Breast epithelium (tissue), 4 donors: ENCODE results near the gene PFN3. TPM values are rescaled to one million over a fixed set of nuclear protein-coding genes. Genes with fewer than 3 reads are reported as not detected.

Experiments
- DNase-seq, 2 donors: peaks; one replicate each; pipeline ENCODE4 v3.0.0-alpha.2; 2019; ENCODE audit warnings: low spot score in 2 of 2
- H3K27ac ChIP-seq, 2 donors: fragments of 200-600 bp; sonication (generic) in 1 of 2; one replicate each; pipeline ENCODE4 v1.5.1; 2016 to 2019; ENCODE audit warnings: mild to moderate bottlenecking in 1 of 2
- H3K27me3 ChIP-seq, 2 donors: fragments of 200-600 bp; sonication (generic) in 1 of 2; one replicate each; pipeline versions ENCODE4 v1.5.1 to v1.6.0; 2017 to 2019; ENCODE audit warnings: control low read depth in 1 of 2, mild to moderate bottlenecking in 1 of 2
- H3K36me3 ChIP-seq: fragments of 200-600 bp; one replicate; pipeline ENCODE4 v1.5.1; 2019
- H3K4me1 ChIP-seq, 2 donors: fragments of 200-600 bp; sonication (generic); one replicate each; pipeline ENCODE4 v1.5.1; 2016 to 2019; ENCODE audit warnings: control low read depth in 1 of 2
- H3K4me3 ChIP-seq, 3 donors: fragments of 200-600 bp; sonication (generic); 1 replicate in 2 of 3; 2 replicates in 1 of 3; pipeline ENCODE4 v1.5.1; 2016 to 2019; ENCODE audit warnings: mild to moderate bottlenecking in 3 of 3, moderate library complexity in 2 of 3
- H3K9me3 ChIP-seq, 2 donors: fragments of 200-600 bp; sonication (generic) in 1 of 2; one replicate each; pipeline ENCODE4 v1.5.1; 2016 to 2019; ENCODE audit warnings: control low read depth in 1 of 2
- POLR2A ChIP-seq: fragments of 450-650 bp; IDR thresholded peaks from one replicate; pipeline ENCODE4 v1.6.1; 2016; ENCODE audit warnings: antibody characterized with exemption, mild to moderate bottlenecking, moderate library complexity
- POLR2AphosphoS5 ChIP-seq, 3 donors: sonication (generic); formaldehyde crosslinking; IDR thresholded peaks; one replicate each; pipeline ENCODE4 v1.6.1; 2017; ENCODE audit warnings: antibody characterized with exemption in 3 of 3
- intact Hi-C: fragments of 100-400 bp; cut with DNase I; formaldehyde crosslinking; loops from one replicate; pipeline ENCODE4 v1.15.1; 2023; ENCODE audit warnings: low total_unique reads
- total RNA-seq, 3 donors: library from RNA; depleted of rRNA; stranded (reverse); fragments of >200 nt; gene quantifications; one replicate each; pipeline ENCODE4 v1.1.0, GENCODE V29; 2016
- TF ChIP-seq, protein P1 (sequence below), 3 donors: fragments of 450-650 bp; IDR thresholded peaks; one replicate each; pipeline ENCODE4 v1.5.1; 2016 to 2017; ENCODE audit warnings: antibody characterized with exemption in 3 of 3, mild to moderate bottlenecking in 3 of 3, moderate library complexity in 3 of 3

The PFN3 gene
- total RNA-seq, 3 donors from 2014 or later = not detected

- Histone ChIP-seq H3K27me3 (no peaks in the 10 kb centered on the region), H3K27ac (no peak overlapping the region), H3K4me3 (no peak overlapping the region), H3K4me1 (peaks cover 10 to 13% of the 10 kb centered on the region in 2 donors), H3K36me3 (no peaks in the 10 kb centered on the region), H3K9me3 (no peaks in the 10 kb centered on the region)
- intact Hi-C loops = no loop called here
- no peak for DNase-seq
- TF ChIP-seq POLR2AphosphoS5 (IDR thresholded peaks at IDR 0.05) (no peak), POLR2A (no peak)
- TF ChIP-seq, protein P1, sequence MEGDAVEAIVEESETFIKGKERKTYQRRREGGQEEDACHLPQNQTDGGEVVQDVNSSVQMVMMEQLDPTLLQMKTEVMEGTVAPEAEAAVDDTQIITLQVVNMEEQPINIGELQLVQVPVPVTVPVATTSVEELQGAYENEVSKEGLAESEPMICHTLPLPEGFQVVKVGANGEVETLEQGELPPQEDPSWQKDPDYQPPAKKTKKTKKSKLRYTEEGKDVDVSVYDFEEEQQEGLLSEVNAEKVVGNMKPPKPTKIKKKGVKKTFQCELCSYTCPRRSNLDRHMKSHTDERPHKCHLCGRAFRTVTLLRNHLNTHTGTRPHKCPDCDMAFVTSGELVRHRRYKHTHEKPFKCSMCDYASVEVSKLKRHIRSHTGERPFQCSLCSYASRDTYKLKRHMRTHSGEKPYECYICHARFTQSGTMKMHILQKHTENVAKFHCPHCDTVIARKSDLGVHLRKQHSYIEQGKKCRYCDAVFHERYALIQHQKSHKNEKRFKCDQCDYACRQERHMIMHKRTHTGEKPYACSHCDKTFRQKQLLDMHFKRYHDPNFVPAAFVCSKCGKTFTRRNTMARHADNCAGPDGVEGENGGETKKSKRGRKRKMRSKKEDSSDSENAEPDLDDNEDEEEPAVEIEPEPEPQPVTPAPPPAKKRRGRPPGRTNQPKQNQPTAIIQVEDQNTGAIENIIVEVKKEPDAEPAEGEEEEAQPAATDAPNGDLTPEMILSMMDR (IDR thresholded peaks at IDR 0.05) = no peak
These were observed 44.6 kb downstream of the PFN3 start for GRCh38 chr5:177355868-177356168.

- H3K9me3 ChIP-seq = no peaks in the 10 kb centered on the region
- H3K4me1 ChIP-seq = peaks cover 12 to 18% of the 10 kb centered on the region in 2 donors
- intact Hi-C loops = no loop called here
- H3K27me3 ChIP-seq = no peaks in the 10 kb centered on the region
- TF ChIP-seq POLR2AphosphoS5 (IDR thresholded peaks at IDR 0.05) (no peak), POLR2A (no peak)
- TF ChIP-seq, protein P1 (IDR thresholded peaks at IDR 0.05) = no peak
- no peaks in the 10 kb centered on the region for H3K36me3 ChIP-seq
- H3K27ac ChIP-seq = no peak overlapping the region
- no peak overlapping the region for H3K4me3 ChIP-seq
- no peak for DNase-seq
These were observed 45.1 kb downstream of the PFN3 start for GRCh38 chr5:177355162-177355867.

DNA sequence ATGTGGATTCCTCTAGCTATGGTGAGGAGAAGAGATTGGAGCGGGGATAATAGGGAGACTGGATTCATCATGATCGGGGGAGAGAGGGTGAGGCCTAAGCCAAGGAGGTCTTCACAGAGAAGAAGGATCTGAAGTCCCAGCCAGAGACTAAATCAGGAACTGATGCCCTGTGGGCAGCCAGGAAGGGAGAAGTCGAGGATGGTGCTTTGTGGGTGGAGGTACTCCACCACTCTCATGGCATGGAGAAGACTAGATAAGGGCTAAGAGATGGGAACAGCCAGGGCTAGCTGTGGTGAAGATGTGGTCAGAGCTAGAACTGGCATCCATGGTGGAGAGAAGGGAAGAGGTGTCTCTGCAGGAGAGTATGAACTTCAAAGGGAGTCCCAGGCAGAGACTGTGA, 45.8 kb downstream of the PFN3 start:
- no peaks in the 10 kb centered on the region for H3K27me3 ChIP-seq
- intact Hi-C loops = no loop called here
- no peaks in the 10 kb centered on the region for H3K9me3 ChIP-seq
- no peaks in the 10 kb centered on the region for H3K36me3 ChIP-seq
- no peak overlapping the region for H3K4me3 ChIP-seq
- peaks cover 14 to 22% of the 10 kb centered on the region in 2 donors for H3K4me1 ChIP-seq
- DNase-seq = no peak
- no peak overlapping the region for H3K27ac ChIP-seq
- no peak for TF ChIP-seq POLR2A
- TF ChIP-seq, protein P1 (IDR thresholded peaks at IDR 0.05) = no peak
- no peak for TF ChIP-seq POLR2AphosphoS5 (IDR thresholded peaks at IDR 0.05)

- TF ChIP-seq, protein P1 (IDR thresholded peaks at IDR 0.05) = no peak
- TF ChIP-seq POLR2A = no peak
- TF ChIP-seq POLR2AphosphoS5 (IDR thresholded peaks at IDR 0.05) = no peak
- no peaks in the 10 kb centered on the region for H3K9me3 ChIP-seq
- peaks cover 14 to 26% of the 10 kb centered on the region in 2 donors for H3K4me1 ChIP-seq
- intact Hi-C loops = no loop called here
- H3K27me3 ChIP-seq = no peaks in the 10 kb centered on the region
- no peak overlapping the region for H3K4me3 ChIP-seq
- H3K36me3 ChIP-seq = no peaks in the 10 kb centered on the region
- DNase-seq = no peak
- no peak overlapping the region for H3K27ac ChIP-seq
These were observed 46.2 kb downstream of the PFN3 start for GRCh38 chr5:177354256-177354655.

- intact Hi-C loops = no loop called here
- Histone ChIP-seq H3K9me3 (no peaks in the 10 kb centered on the region), H3K27ac (no peak overlapping the region), H3K36me3 (peaks cover 2% of the 10 kb centered on the region), H3K4me3 (no peak overlapping the region), H3K4me1 (peaks cover 9 to 22% of the 10 kb centered on the region in 2 donors), H3K27me3 (no peaks in the 10 kb centered on the region)
- DNase-seq = no peak
- TF ChIP-seq POLR2A (no peak), POLR2AphosphoS5 (IDR thresholded peaks at IDR 0.05) (no peak)
- TF ChIP-seq, protein P1 (IDR thresholded peaks at IDR 0.05) = no peak
These were observed 47.4 kb downstream of the PFN3 start for GRCh38 chr5:177353093-177353492.
